Right lobe of liver (tissue), 6 donors: ENCODE results near the gene FPR2. TPM values are rescaled to one million over a fixed set of nuclear protein-coding genes. Genes with fewer than 3 reads are reported as not detected.

Experiments
- ATAC-seq, 4 donors: fragments of 200-7000 bp; cut with Tn5 transposase; one replicate each; pipeline ENCODE4 v1.9.1; 2020; ENCODE audit warnings: mild to moderate bottlenecking in 4 of 4, moderate library complexity in 4 of 4
- DNase-seq, 3 donors: peaks; one replicate each; pipeline ENCODE4 v3.0.0-alpha.2; 2020
- H3K27ac ChIP-seq, 3 donors: fragments of 200-600 bp; one replicate each; pipeline ENCODE4 v1.8.0; 2022
- H3K27me3 ChIP-seq, 2 donors: fragments of 200-600 bp; one replicate each; pipeline ENCODE4 v1.8.0; 2022
- H3K36me3 ChIP-seq, 4 donors: fragments of 200-600 bp; sonication (generic) in 1 of 4; one replicate each; pipeline versions ENCODE4 v1.5.1 to v1.8.0; 2017 to 2022; ENCODE audit warnings: control low read depth in 1 of 4
- H3K4me1 ChIP-seq, 4 donors: fragments of 200-600 bp; sonication (generic) in 1 of 4; one replicate each; pipeline versions ENCODE4 v1.5.1 to v1.8.0; 2017 to 2022; ENCODE audit warnings: control low read depth in 1 of 4
- H3K4me3 ChIP-seq, 3 donors: fragments of 200-600 bp; one replicate each; pipeline ENCODE4 v1.8.0; 2022
- H3K9me3 ChIP-seq, 4 donors: fragments of 200-600 bp; sonication (generic) in 1 of 4; one replicate each; pipeline versions ENCODE4 v1.5.1 to v1.8.0; 2017 to 2022; ENCODE audit warnings: control low read depth in 1 of 4
- CTCF ChIP-seq, 4 donors: fragments of 200-600 bp in 3 of 4; fragments of 450-650 bp in 1 of 4; IDR thresholded peaks; one replicate each; pipeline versions ENCODE4 v1.5.1 to v1.8.0; 2016 to 2022; ENCODE audit warnings: antibody characterized with exemption in 4 of 4, mild to moderate bottlenecking in 2 of 4
- POLR2A ChIP-seq: fragments of 450-650 bp; IDR thresholded peaks from one replicate; pipeline ENCODE4 v1.6.1; 2017; ENCODE audit warnings: antibody characterized with exemption, mild to moderate bottlenecking
- WGBS: methylation state at CpG from one replicate; pipeline ENCODE4 v1.1.6; 2018; ENCODE audit warnings: low coverage, low lambda C conversion rate; ENCODE audit not compliant: insufficient coverage; ENCODE audit errors: missing lambda C conversion rate; 5-methylcytosine and 5-hydroxymethylcytosine counted together
- intact Hi-C, 2 donors: fragments of 100-400 bp; cut with DNase I; formaldehyde crosslinking; loops; one replicate each; pipeline versions ENCODE4 v1.11.2 to v1.14.1; 2022
- total RNA-seq, 6 experiments: library from RNA; depleted of rRNA in 2 of 6; stranded (reverse); fragments of >200 nt in 2 of 6; fragmentation: NEBNext Ultra II Directional in 3 of 6; extraction: Animal tissue kit (Norgen Biotek cat#: 25700) in 3 of 6; gene quantifications; one replicate each; pipeline versions ENCODE4 v1.1.0 to v1.2.4, GENCODE V29; 2016 to 2023
- donor health status: DM: no; HTN: yes; CAD: no.
- donor health status: DM: no; HTN: no; CAD: no.
- donor health status: DM: no; HTN: no; CAD: no.
- donor health status: DM: no; HTN: yes; CAD: no.
- donor health status: DM: no; HTN: yes; CAD: no.

The FPR2 gene
- total RNA-seq, 6 experiments from 2014 or later, result 0.75 to 1.6 (median 1.1) TPM

GRCh38 chr19:51797480-51797879 is 36.5 kb downstream of the FPR2 start:
- TF ChIP-seq POLR2A (no peak), CTCF (IDR thresholded peaks at IDR 0.05) (no peak)
- Histone ChIP-seq H3K27ac (peak overlapping the region in 1 of 3 donors; percentile 40), H3K4me1 (peaks cover 0 to 4% (median 0%) of the 10 kb centered on the region in 4 donors), H3K36me3 (no peaks in the 10 kb centered on the region), H3K4me3 (no peak overlapping the region), H3K27me3 (no peaks in the 10 kb centered on the region), H3K9me3 (no peaks in the 10 kb centered on the region)
- WGBS, result 45% methylated on average over 5 of the region's 5 CpGs
- DNase-seq (no peak), ATAC-seq (no peak)
- intact Hi-C loops, result no loop called here

GRCh38 chr19:51798062-51798461 is 37.1 kb downstream of the FPR2 start:
- 15% methylated on average over 3 of the region's 3 CpGs for WGBS
- H3K4me3 ChIP-seq, result no peak overlapping the region
- no peaks in the 10 kb centered on the region for H3K9me3 ChIP-seq
- peaks cover 0 to 4% (median 0%) of the 10 kb centered on the region in 4 donors for H3K4me1 ChIP-seq
- DNase-seq (no peak), ATAC-seq (no peak)
- intact Hi-C loops, result no loop called here
- TF ChIP-seq CTCF (IDR thresholded peaks at IDR 0.05) (no peak), POLR2A (no peak)
- H3K36me3 ChIP-seq, result no peaks in the 10 kb centered on the region
- H3K27ac ChIP-seq, result peak overlapping the region; percentile 29 to 72 (median 68)
- no peaks in the 10 kb centered on the region for H3K27me3 ChIP-seq

GRCh38 chr19:51799034-51799773 is 38.2 kb downstream of the FPR2 start:
- peak; percentile 48 for TF ChIP-seq POLR2A
- no peak for TF ChIP-seq CTCF (IDR thresholded peaks at IDR 0.05)
- Histone ChIP-seq H3K9me3 (no peaks in the 10 kb centered on the region), H3K27ac (peak overlapping the region; percentile 64 to 72 (median 69)), H3K4me3 (no peak overlapping the region), H3K36me3 (no peaks in the 10 kb centered on the region), H3K4me1 (peaks cover 0 to 4% (median 0%) of the 10 kb centered on the region in 4 donors), H3K27me3 (no peaks in the 10 kb centered on the region)
- peak; percentile 84 to 90 (median 88) for ATAC-seq
- intact Hi-C loops, result no loop called here
- 39% methylated on average over 7 of the region's 20 CpGs for WGBS
- DNase-seq, result peak; percentile 70 to 75 (median 74)

- TF ChIP-seq CTCF (IDR thresholded peaks at IDR 0.05), result no peak
- no peak for TF ChIP-seq POLR2A
- WGBS, result 50% methylated on average over 7 of the region's 13 CpGs
- Histone ChIP-seq H3K36me3 (no peaks in the 10 kb centered on the region), H3K27me3 (no peaks in the 10 kb centered on the region), H3K27ac (peak overlapping the region; percentile 64 to 72 (median 69)), H3K4me3 (no peak overlapping the region), H3K4me1 (peaks cover 0 to 4% (median 0%) of the 10 kb centered on the region in 4 donors), H3K9me3 (no peaks in the 10 kb centered on the region)
- DNase-seq, result no peak
- intact Hi-C loops, result no loop called here
- ATAC-seq, result peak; percentile 13 to 38 (median 29)
These were observed 38.9 kb downstream of the FPR2 start for GRCh38 chr19:51799774-51800472.
